Mesothelial cell of epicardium (in vitro differentiated cells): ENCODE data around the gene KLK10. TPM values are rescaled to one million over a fixed set of nuclear protein-coding genes. Genes with fewer than 3 reads are reported as not detected.
A peak's percentile ranks its signal among the peaks of the same experiment; 100 is the strongest.

ENCODE experiments used
- DNase-seq, 2 experiments: peaks; one replicate each; pipeline ENCODE4 v3.0.0; 2021; ENCODE audit warnings: low spot score in 2 of 2; ENCODE audit not compliant: unreplicated experiment in 2 of 2
- H3K27ac Mint-ChIP-seq: 2 replicates; pipeline ENCODE4 v1.8.0; 2021; ENCODE audit warnings: mixed read lengths
- H3K27me3 Mint-ChIP-seq: 2 replicates; pipeline ENCODE4 v1.8.0; 2021; ENCODE audit warnings: low read depth, mixed read lengths
- H3K36me3 Mint-ChIP-seq: 2 replicates; pipeline ENCODE4 v1.8.0; 2021; ENCODE audit warnings: mixed read lengths
- H3K4me1 Mint-ChIP-seq: 2 replicates; pipeline ENCODE4 v1.8.0; 2021; ENCODE audit warnings: mixed read lengths
- H3K4me3 Mint-ChIP-seq: 2 replicates; pipeline ENCODE4 v1.8.0; 2021; ENCODE audit warnings: mild to moderate bottlenecking, moderate library complexity, mixed read lengths
- H3K9me3 Mint-ChIP-seq: 2 replicates; pipeline ENCODE4 v1.8.0; 2021; ENCODE audit warnings: mixed read lengths
- total RNA-seq: library from RNA; stranded (reverse); gene quantifications from 3 replicates; pipeline ENCODE4 v1.2.1, GENCODE V29; 2021
- TF ChIP-seq, protein P1 (sequence below): fragments of 200-600 bp; sonication (generic); IDR thresholded peaks from one replicate; pipeline ENCODE4 v1.5.0; 2021; ENCODE audit warnings: antibody characterized with exemption; ENCODE audit not compliant: unreplicated experiment

KLK10 gene
- total RNA-seq, 1 donor from 2014 or later = 2.1 TPM

GRCh38 chr19:51022526-51022925 lies 3.0 kb upstream of the KLK10 start:
- Mint-ChIP-seq H3K27me3 (peaks cover 76% of the 10 kb centered on the region), H3K4me1 (peaks cover 18% of the 10 kb centered on the region), H3K36me3 (no peaks in the 10 kb centered on the region), H3K27ac (no peak overlapping the region), H3K4me3 (no peak overlapping the region), H3K9me3 (no peaks in the 10 kb centered on the region)
- no peak for DNase-seq
- TF ChIP-seq, protein P1, sequence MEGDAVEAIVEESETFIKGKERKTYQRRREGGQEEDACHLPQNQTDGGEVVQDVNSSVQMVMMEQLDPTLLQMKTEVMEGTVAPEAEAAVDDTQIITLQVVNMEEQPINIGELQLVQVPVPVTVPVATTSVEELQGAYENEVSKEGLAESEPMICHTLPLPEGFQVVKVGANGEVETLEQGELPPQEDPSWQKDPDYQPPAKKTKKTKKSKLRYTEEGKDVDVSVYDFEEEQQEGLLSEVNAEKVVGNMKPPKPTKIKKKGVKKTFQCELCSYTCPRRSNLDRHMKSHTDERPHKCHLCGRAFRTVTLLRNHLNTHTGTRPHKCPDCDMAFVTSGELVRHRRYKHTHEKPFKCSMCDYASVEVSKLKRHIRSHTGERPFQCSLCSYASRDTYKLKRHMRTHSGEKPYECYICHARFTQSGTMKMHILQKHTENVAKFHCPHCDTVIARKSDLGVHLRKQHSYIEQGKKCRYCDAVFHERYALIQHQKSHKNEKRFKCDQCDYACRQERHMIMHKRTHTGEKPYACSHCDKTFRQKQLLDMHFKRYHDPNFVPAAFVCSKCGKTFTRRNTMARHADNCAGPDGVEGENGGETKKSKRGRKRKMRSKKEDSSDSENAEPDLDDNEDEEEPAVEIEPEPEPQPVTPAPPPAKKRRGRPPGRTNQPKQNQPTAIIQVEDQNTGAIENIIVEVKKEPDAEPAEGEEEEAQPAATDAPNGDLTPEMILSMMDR = no peak

DNA sequence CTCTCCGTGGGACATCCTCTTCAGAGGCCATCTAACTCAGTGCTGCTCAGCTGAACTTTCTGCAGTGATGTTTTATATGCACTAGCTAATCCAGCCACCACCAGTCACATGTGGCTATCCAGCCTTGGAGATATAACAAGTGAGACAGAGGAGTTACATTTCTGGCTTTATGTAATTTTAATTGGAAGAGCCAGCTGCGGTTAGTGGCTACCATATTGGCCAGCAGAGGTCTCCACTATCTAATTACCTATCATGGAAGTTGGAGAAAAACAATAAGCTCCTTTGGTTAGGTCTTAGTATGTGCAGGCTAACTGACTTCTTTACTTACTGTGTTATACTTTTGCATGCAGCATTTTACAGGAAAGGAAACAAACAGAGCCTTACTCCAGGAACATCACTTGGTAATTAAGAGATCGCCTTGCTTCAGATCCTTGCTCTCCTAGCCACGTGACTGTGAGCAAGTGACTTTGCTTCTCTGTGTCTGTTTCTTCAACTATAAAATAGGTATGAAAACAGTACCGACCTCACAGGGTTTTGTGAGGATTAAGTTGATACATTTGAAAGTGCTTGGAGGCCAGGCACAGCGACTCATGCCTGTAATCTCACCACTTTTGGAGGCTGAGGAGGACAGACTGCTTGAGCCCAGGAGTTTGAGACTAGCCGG lies 1.6 kb upstream of the KLK10 start:
- TF ChIP-seq, protein P1 = peak; percentile 26
- peaks cover 21% of the 10 kb centered on the region for H3K4me1 Mint-ChIP-seq
- H3K27ac Mint-ChIP-seq = no peak overlapping the region
- no peak for DNase-seq
- H3K9me3 Mint-ChIP-seq = no peaks in the 10 kb centered on the region
- peaks cover 83% of the 10 kb centered on the region for H3K27me3 Mint-ChIP-seq
- H3K36me3 Mint-ChIP-seq = no peaks in the 10 kb centered on the region
- H3K4me3 Mint-ChIP-seq = no peak overlapping the region

GRCh38 chr19:51018745-51019543 lies 565 bp downstream of the KLK10 start:
- DNase-seq = no peak
- H3K4me3 Mint-ChIP-seq = peak overlapping the region; percentile 60
- peaks cover 92% of the 10 kb centered on the region for H3K27me3 Mint-ChIP-seq
- peak overlapping the region; percentile 47 for H3K27ac Mint-ChIP-seq
- H3K36me3 Mint-ChIP-seq = no peaks in the 10 kb centered on the region
- no peaks in the 10 kb centered on the region for H3K9me3 Mint-ChIP-seq
- TF ChIP-seq, protein P1 = no peak
- peaks cover 21% of the 10 kb centered on the region for H3K4me1 Mint-ChIP-seq

GRCh38 chr19:51016798-51017683 lies 2.5 kb downstream of the KLK10 start:
- peak in 1 of 2 experiments; percentile 73 for DNase-seq
- peaks cover 21% of the 10 kb centered on the region for H3K4me1 Mint-ChIP-seq
- TF ChIP-seq, protein P1 = peak; percentile 52
- H3K27me3 Mint-ChIP-seq = peaks cover 90% of the 10 kb centered on the region
- no peaks in the 10 kb centered on the region for H3K36me3 Mint-ChIP-seq
- H3K27ac Mint-ChIP-seq = no peak overlapping the region
- peak overlapping the region; percentile 73 for H3K4me3 Mint-ChIP-seq
- H3K9me3 Mint-ChIP-seq = no peaks in the 10 kb centered on the region

- peak overlapping the region; percentile 20 for H3K4me3 Mint-ChIP-seq
- TF ChIP-seq, protein P1 = no peak
- no peaks in the 10 kb centered on the region for H3K36me3 Mint-ChIP-seq
- DNase-seq = no peak
- H3K9me3 Mint-ChIP-seq = no peaks in the 10 kb centered on the region
- H3K4me1 Mint-ChIP-seq = peaks cover 19% of the 10 kb centered on the region
- peaks cover 90% of the 10 kb centered on the region for H3K27me3 Mint-ChIP-seq
- H3K27ac Mint-ChIP-seq = no peak overlapping the region
Measured at GRCh38 chr19:51015691-51016267, 3.7 kb downstream of the KLK10 start.
